Stimulated activated CD8-positive, alpha-beta memory T cell treated with anti-CD3 and anti-CD28 coated beads, Interleukin-12 subunit alpha, Interleukin-12 subunit beta, amount 100 ng/mL, for 1 hour (primary cell): Measurements from ENCODE around the gene AS3MT.
"Not testable (repeated sequence)": the region's sequence is repeated elsewhere in the genome, so short reads cannot be mapped to it uniquely, and the experiment has no call there.

Experiments used
- DNase-seq: peaks from one replicate; pipeline ENCODE4 v3.0.0-alpha.2; 2020; ENCODE audit warnings: low read depth

Gene AS3MT

GRCh38 chr10:102919246-102919959 is 50.1 kb downstream of the AS3MT start:
- no peak for DNase-seq

- no peak for DNase-seq
These were observed 50.9 kb downstream of the AS3MT start for GRCh38 chr10:102919992-102920739.

GRCh38 chr10:102923601-102924000 is 54.3 kb downstream of the AS3MT start:
- DNase-seq = no peak

GRCh38 chr10:102926842-102927241 is 57.6 kb downstream of the AS3MT start:
- no peak for DNase-seq

- DNase-seq = no peak
These were observed 58.2 kb downstream of the AS3MT start for GRCh38 chr10:102927311-102928010.

- DNase-seq = not testable (repeated sequence)
These were observed 59.2 kb downstream of the AS3MT start for GRCh38 chr10:102928442-102928841.

GRCh38 chr10:102930720-102931119 is 61.5 kb downstream of the AS3MT start:
- no peak for DNase-seq

GRCh38 chr10:102931643-102932042 is 62.4 kb downstream of the AS3MT start:
- no peak for DNase-seq

- DNase-seq = no peak
These were observed 66.2 kb downstream of the AS3MT start for GRCh38 chr10:102935505-102935904.

- no peak for DNase-seq
These were observed 66.8 kb downstream of the AS3MT start for GRCh38 chr10:102935939-102936605.

GRCh38 chr10:102941401-102941800 is 72.1 kb downstream of the AS3MT start:
- DNase-seq = no peak

- no peak for DNase-seq
These were observed 76.2 kb downstream of the AS3MT start for GRCh38 chr10:102945449-102945848.

- no peak for DNase-seq
These were observed 76.7 kb downstream of the AS3MT start for GRCh38 chr10:102945962-102946361.

GRCh38 chr10:102946992-102947391 is 77.7 kb downstream of the AS3MT start:
- DNase-seq = no peak

GRCh38 chr10:102948176-102948575 is 78.9 kb downstream of the AS3MT start:
- DNase-seq = no peak

GRCh38 chr10:102948786-102949185 is 79.5 kb downstream of the AS3MT start:
- DNase-seq = no peak

GRCh38 chr10:102949916-102950315 is 80.6 kb downstream of the AS3MT start:
- DNase-seq = no peak

- DNase-seq = no peak
These were observed 82.0 kb downstream of the AS3MT start for GRCh38 chr10:102951316-102951715.
